ENCODE measurements around the gene NRXN3. TPM values are rescaled to one million over a fixed set of nuclear protein-coding genes. Genes with fewer than 3 reads are reported as not detected.

Gene NRXN3
- total and polyA plus RNA-seq, 2 experiments from 2014 or later: 1.0 to 1.8 TPM

DNA sequence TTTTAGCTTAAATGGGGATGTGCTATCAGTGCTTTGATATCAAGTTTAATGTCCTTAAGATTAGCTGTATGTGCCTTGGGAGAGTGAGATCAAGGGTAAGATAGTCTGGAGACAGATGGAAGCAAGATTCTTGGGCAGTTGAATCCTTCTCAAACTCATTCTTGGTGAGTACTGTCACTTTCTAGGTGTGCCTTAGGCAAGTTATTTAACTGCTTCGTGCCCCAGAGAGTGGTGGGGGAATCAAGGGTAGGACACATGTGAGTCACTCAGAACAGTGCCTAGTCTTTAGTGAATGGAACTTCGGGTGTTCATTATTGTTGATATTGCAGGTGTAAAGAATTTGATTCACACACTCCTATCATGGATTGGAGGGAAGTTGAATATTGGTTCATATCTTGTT lies 1237.4 kb downstream of the NRXN3 start (continued):
- TF ChIP-seq, protein P1, sequence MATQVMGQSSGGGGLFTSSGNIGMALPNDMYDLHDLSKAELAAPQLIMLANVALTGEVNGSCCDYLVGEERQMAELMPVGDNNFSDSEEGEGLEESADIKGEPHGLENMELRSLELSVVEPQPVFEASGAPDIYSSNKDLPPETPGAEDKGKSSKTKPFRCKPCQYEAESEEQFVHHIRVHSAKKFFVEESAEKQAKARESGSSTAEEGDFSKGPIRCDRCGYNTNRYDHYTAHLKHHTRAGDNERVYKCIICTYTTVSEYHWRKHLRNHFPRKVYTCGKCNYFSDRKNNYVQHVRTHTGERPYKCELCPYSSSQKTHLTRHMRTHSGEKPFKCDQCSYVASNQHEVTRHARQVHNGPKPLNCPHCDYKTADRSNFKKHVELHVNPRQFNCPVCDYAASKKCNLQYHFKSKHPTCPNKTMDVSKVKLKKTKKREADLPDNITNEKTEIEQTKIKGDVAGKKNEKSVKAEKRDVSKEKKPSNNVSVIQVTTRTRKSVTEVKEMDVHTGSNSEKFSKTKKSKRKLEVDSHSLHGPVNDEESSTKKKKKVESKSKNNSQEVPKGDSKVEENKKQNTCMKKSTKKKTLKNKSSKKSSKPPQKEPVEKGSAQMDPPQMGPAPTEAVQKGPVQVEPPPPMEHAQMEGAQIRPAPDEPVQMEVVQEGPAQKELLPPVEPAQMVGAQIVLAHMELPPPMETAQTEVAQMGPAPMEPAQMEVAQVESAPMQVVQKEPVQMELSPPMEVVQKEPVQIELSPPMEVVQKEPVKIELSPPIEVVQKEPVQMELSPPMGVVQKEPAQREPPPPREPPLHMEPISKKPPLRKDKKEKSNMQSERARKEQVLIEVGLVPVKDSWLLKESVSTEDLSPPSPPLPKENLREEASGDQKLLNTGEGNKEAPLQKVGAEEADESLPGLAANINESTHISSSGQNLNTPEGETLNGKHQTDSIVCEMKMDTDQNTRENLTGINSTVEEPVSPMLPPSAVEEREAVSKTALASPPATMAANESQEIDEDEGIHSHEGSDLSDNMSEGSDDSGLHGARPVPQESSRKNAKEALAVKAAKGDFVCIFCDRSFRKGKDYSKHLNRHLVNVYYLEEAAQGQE (IDR thresholded peaks at IDR 0.05; ENCODE audit: unreplicated experiment): no peak
- TF ChIP-seq CREB1 (CRISPR knock-in tag; IDR thresholded peaks at IDR 0.05; ENCODE audit: low read depth) (no peak), EZH2phosphoT487 (IDR thresholded peaks at IDR 0.05; ENCODE audit: unreplicated experiment) (no peak)
- TF ChIP-seq, protein P2, sequence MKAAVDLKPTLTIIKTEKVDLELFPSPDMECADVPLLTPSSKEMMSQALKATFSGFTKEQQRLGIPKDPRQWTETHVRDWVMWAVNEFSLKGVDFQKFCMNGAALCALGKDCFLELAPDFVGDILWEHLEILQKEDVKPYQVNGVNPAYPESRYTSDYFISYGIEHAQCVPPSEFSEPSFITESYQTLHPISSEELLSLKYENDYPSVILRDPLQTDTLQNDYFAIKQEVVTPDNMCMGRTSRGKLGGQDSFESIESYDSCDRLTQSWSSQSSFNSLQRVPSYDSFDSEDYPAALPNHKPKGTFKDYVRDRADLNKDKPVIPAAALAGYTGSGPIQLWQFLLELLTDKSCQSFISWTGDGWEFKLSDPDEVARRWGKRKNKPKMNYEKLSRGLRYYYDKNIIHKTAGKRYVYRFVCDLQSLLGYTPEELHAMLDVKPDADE (IDR thresholded peaks at IDR 0.05): no peak
- TF ChIP-seq, protein P3, sequence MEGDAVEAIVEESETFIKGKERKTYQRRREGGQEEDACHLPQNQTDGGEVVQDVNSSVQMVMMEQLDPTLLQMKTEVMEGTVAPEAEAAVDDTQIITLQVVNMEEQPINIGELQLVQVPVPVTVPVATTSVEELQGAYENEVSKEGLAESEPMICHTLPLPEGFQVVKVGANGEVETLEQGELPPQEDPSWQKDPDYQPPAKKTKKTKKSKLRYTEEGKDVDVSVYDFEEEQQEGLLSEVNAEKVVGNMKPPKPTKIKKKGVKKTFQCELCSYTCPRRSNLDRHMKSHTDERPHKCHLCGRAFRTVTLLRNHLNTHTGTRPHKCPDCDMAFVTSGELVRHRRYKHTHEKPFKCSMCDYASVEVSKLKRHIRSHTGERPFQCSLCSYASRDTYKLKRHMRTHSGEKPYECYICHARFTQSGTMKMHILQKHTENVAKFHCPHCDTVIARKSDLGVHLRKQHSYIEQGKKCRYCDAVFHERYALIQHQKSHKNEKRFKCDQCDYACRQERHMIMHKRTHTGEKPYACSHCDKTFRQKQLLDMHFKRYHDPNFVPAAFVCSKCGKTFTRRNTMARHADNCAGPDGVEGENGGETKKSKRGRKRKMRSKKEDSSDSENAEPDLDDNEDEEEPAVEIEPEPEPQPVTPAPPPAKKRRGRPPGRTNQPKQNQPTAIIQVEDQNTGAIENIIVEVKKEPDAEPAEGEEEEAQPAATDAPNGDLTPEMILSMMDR (conservative IDR thresholded peaks at IDR 0.05; ENCODE audit: low read depth in 2 of 2): no peak

DNA sequence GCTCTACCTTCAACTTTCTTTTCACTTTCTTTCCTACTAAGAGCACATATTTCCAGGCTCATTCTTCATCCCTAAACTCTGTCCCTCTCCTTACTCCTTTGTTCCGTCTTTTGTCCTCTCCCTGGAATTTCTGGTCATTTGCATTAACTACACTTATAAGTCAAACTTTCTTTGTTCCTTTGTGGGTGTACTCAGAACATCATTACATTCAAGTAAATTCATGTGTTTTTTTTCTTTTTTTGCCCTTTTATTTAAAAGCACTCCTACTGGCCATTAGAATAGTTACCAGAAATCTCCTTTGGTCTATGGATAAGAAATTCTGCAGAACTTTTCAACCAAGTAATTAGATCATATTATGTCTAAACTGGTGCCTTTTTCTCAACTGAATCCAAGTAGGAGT lies 1238.5 kb downstream of the NRXN3 start:
- no peaks in the 10 kb centered on the region for H3K9me2 ChIP-seq (ENCODE audit: insufficient read depth)
- no peak overlapping the region for H3K27ac Mint-ChIP-seq
- H3K36me3 Mint-ChIP-seq (ENCODE audit: low read depth): no peaks in the 10 kb centered on the region

More for the DNA sequence above, 1238.5 kb downstream of the NRXN3 start:
- ATAC-seq (peak; percentile 48; the same call in 2 of the 3 replicates), DNase-seq (ENCODE audit: low spot score) (peak; percentile 36)
- Histone ChIP-seq H2AFZ (no peak overlapping the region), H3K4me1 (ENCODE audit: insufficient read depth) (0 out of 2 replicates have a peak, but pooled peaks cover 3% of the 10 kb centered on the region), H3K4me3 (no peak overlapping the region), H3K79me2 (replicated peaks; ENCODE audit: insufficient read depth) (no peaks in the 10 kb centered on the region), H3K36me3 (ENCODE audit: insufficient read depth) (no peaks in the 10 kb centered on the region), H3F3A (replicated peaks; ENCODE audit: low read depth) (no peaks in the 10 kb centered on the region), H3K4me2 (no peak overlapping the region), H4K20me1 (replicated peaks; ENCODE audit: insufficient read depth) (no peaks in the 10 kb centered on the region), H3K27me3 (ENCODE audit: insufficient read depth) (no peaks in the 10 kb centered on the region), H3K27ac (ENCODE audit: low read depth) (no peak overlapping the region)
- no peaks in the 10 kb centered on the region for H3K27me3 Mint-ChIP-seq (ENCODE audit: insufficient read depth, low read depth, poor library complexity)
- H3K9me3 Mint-ChIP-seq: no peaks in the 10 kb centered on the region; the same call in 2 of the 3 replicates
- no peak overlapping the region for H3K4me3 Mint-ChIP-seq
- peaks cover 15% of the 10 kb centered on the region; the same call in 2 of the 3 replicates for H3K4me1 Mint-ChIP-seq
- no peak for TF ChIP-seq ZNF331 (CRISPR knock-in tag; IDR thresholded peaks at IDR 0.05; ENCODE audit: low read depth)
- TF ChIP-seq, protein P3 (conservative IDR thresholded peaks at IDR 0.05; ENCODE audit: low read depth in 2 of 2): peak in 1 of 2 experiments; percentile 48; a peak in 2 of 4 replicates

Data from GM23338 (cell line).